Heart left ventricle (tissue), 13 donors: ENCODE data around the gene TEKT2.

ENCODE experiments used
- CTCF ChIP-seq, 12 donors: fragments of 200-600 bp; sonication (generic) in 4 of 12; IDR thresholded peaks; one replicate each; pipeline versions ENCODE4 v1.5.0 to v1.8.0; 2018 to 2022; ENCODE audit warnings: antibody characterized with exemption in 12 of 12, mild to moderate bottlenecking in 5 of 12
- POLR2A ChIP-seq, 2 donors: fragments of 450-650 bp; IDR thresholded peaks; one replicate each; pipeline ENCODE4 v1.6.1; 2017; ENCODE audit warnings: antibody characterized with exemption in 2 of 2, mild to moderate bottlenecking in 2 of 2, moderate library complexity in 2 of 2
- donor health status: ischemic (EF 13 %, LVEDD 7.1; RV severe dilation, severe dysfunction).
- donor health status: DM: no; HTN: yes; CAD: no.
- donor health status: DM: no; HTN: no; CAD: no.
- donor health status: ischemic (EF 25% LVEDD 6.9; RV normal size, moderate dysfunction).
- donor health status: ischemic (EF 25% LVEDD 5.7; RV mildly dilated, moderate dysfunction).
- donor health status: ischemic (EF 35%, LVEDD 5.7; RV mildly dilated, moderate dysfunction).
- donor health status: nonischemic (EF 11% LVEDD 7.7; RV severe dilation, severe dysfunction).
- donor health status: DM: yes; HTN: yes; CAD: no.
- donor health status: PGD.
- donor health status: ischemic (EF 29% LVEDD 5.4; RV normal size, mild dysfunction).
- donor health status: nonischemic (EF 23%, LVEDD 6.1; RV moderate dilation, normal function).

- TF ChIP-seq CTCF (IDR thresholded peaks at IDR 0.05) (no peak), POLR2A (IDR thresholded peaks at IDR 0.05) (no peak)
Observed at GRCh38 chr1:36122062-36123030, 38.5 kb downstream of the TEKT2 start.
